Stimulated activated CD4-positive, alpha-beta T cell treated with anti-CD3 and anti-CD28 coated beads, Interleukin-15, amount 100 ng/mL, for 48 hours (primary cell): ENCODE measurements around the gene ZNF423.
A peak's percentile ranks its signal among the peaks of the same experiment; 100 is the strongest.

Experiments used
- DNase-seq, 2 donors: peaks; one replicate each; pipeline ENCODE4 v3.0.0-alpha.2; 2020; ENCODE audit warnings: low read depth in 2 of 2

Gene ZNF423

DNA sequence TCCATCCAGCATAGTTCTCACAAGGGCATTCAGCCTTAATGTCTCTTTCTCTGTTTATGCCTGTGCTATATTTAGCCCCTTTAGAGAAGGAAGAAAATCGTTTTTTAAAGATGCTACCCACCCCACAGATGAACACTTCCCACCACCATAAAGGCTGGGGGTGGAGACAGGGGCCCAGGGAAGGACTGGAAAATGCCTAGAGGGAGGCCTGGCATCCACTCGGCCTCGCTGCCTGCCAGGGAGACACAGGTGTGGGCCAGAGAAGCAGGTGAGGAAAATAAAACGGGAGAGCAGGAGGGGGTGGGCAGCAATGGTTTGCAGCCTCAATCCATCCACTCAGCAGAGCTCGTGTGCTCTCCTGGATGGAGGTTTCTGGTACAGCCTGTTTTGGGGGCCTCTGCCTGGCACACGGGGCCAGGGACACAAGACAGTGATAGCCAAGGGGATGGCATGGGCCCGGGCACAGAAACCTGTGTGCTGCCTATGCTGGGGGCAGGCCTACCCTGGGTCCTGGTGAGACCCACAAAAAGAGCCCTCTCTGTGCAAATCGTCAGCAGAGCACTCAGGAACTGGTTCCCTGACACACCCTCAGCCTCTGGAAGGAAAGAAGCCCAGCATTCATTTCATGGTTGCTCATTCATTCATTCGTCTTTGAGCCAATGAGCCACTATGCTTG is 360.9 kb downstream of the ZNF423 start:
- DNase-seq: no peak

DNA sequence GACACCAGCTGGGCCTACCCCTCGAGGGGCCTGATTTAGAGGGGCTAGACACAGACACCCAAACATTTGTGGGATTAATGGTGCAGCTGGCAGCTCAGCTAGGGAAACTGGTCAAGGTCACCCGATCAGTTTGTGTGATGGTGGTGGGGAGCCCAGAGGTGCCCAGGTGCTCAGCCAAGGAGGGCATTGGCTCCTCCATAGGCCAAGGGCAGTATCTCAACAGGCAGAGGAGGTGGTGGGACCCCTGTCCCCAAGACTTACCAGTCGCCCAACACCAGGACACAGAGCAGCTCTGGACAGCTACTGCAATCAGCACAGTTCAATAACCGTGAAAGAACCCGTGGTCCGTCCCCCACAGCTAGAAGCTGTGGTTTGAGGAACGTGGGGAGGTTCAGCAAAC is 361.4 kb downstream of the ZNF423 start:
- no peak for DNase-seq

DNA sequence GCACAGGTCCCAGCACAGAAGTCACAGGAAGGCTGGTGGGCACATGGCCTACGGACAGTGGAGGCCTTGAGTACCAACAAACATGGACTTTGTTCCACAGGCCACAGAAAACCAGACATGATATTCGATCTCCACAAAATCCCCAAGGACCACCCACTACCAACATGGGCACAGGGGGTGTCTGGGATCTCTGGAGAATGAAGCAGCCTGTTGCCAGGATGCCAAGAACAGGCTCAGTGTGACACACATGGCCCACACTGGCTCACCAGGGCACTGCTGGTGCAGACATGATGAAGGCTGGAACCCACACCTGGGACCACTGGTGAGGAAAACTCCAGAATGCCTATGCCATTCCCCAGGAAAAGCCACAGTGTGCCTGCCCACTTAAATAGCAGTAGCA is 362.1 kb downstream of the ZNF423 start:
- no peak for DNase-seq

GRCh38 chr16:49492896-49493626 is 362.9 kb downstream of the ZNF423 start:
- no peak for DNase-seq

- peak in 1 of 2 donors; percentile 21 for DNase-seq
Observed at GRCh38 chr16:49491771-49492761, 363.8 kb downstream of the ZNF423 start.

DNA sequence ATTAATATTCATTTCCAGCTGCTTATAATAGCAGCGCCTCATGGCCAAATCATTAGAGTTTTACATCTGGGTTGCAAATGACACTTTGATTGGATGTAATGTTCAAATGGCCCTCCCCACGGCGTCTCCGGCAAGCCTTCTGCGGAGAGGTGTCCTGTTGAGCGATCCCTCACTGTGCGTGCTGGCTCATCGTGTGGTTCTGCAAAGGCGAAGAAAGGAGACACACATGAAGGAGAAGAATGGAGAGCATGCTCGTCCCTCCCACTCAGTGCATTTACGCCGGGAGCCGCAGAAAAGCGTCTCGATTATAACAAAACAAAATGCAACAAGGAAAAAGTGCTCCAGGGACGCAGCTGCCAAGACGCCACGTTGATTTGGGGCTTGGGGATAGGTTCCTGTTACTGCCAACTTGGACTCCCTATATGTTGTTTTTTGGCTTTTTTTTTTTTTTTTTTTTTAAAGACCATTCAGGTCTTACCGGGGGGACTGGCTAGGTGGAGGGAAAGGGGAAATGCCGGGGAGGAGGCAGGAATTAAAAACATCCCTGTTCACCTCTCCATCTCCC is 364.7 kb downstream of the ZNF423 start:
- DNase-seq: no peak

DNA sequence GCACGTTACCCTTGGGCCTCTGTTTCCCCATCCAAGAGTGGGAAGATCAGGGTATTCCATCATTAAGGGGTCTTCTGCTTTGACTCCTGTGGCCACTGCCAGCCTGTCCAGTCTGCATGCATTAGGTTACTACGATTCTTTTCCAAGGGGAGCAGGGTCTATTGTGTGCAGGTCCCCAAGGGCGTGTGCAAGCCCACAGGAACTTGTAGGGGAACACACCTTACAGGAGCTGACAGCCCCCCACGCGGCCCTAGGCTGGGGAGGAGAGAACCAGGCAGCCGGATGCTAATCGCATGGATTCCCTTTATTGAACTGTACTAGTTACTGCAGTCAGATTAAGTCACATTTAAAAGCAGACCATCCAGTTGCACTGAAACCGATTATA is 365.6 kb downstream of the ZNF423 start:
- DNase-seq: no peak

DNA sequence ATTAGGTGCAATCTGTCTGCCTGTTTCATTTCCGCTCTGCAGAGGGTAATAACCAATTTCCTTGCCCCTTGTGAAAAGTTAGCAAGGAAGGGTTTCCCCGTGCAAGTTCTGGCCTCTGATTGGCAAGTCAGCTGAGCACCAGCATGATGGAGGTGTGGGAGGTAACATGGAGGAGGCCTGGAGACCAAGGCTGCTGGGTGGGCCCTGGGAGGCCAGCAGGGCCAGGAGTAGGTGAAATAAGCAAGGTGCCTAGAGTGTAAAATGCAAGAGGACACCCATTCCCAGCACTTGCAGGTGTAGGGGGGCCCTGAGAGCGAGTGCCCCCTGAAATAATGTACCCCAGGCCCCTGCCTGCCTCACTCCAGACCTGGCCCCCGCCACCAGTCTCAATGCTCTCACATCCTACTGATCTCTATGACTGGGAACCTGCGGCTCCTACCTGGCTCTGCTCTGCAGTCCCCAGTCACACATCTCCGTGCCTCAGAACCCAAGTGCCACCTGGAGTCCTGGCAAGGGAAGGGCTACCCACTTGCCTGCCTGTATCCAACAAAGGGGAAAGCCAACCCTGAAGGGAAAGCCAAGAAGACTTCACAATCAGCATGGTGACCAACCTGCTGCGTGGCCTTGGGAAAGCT is 366.1 kb downstream of the ZNF423 start:
- no peak for DNase-seq

DNA sequence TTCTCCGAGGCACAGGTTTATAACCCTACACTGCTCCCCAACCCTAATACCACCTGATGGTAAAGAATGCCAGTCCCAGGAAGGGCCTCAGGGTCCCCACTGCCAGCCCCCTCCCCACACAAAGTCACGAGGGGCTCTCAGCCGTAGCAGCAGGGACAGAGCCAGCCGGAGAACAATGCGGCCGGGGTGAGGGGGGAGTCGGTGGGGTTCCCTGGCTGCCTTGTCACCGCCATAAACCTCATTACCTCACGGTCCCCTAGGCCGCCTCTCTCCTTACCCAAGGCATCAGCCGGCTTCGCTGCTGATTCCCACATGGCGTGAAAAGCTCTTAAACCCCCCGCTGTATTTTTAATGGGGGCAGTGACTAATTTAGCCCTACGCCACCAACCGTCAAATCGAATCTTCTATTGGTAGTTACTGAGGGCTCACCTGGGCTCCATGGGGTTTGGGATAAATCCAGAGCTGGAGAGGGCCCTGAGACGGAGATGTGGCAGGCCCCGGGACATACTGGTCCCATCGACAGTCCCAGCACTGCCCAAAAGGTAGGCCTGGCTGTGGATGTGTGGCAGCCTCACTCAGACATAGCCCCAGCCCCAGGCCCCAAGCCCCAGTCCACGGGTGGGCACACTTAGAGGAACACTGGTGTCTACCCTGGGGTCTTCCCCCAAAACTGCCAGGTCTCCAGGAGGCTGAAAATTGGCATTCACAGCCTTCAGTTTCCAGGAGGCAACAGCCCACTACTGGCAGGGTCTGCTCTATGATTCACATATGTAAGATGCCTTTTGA is 367.0 kb downstream of the ZNF423 start:
- DNase-seq: no peak

DNA sequence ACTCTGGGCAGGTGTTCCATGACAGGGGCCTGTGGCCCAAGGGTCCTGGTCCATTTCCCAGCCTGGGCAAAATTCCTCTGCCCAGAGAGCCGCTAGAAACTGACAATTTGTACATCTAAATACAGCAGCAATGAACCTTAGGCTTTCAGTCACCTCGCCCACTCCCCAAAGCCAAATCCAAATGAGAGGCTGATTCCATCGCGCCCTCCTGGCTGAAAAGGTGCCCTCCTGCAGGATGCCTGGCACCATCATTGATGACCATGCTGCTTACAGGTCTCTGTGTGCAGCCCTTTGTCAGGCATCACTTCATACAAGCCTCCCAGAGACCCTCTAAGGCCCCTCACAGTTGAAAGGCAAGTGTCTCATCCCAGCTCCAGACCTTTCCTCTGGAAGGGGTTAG is 367.6 kb downstream of the ZNF423 start:
- DNase-seq: no peak

GRCh38 chr16:49487746-49488145 is 368.2 kb downstream of the ZNF423 start:
- DNase-seq: no peak

GRCh38 chr16:49486400-49486799 is 369.5 kb downstream of the ZNF423 start:
- DNase-seq: no peak

- no peak for DNase-seq
Observed at GRCh38 chr16:49485663-49486062, 370.2 kb downstream of the ZNF423 start.

GRCh38 chr16:49484936-49485335 is 371.0 kb downstream of the ZNF423 start:
- DNase-seq: no peak

DNA sequence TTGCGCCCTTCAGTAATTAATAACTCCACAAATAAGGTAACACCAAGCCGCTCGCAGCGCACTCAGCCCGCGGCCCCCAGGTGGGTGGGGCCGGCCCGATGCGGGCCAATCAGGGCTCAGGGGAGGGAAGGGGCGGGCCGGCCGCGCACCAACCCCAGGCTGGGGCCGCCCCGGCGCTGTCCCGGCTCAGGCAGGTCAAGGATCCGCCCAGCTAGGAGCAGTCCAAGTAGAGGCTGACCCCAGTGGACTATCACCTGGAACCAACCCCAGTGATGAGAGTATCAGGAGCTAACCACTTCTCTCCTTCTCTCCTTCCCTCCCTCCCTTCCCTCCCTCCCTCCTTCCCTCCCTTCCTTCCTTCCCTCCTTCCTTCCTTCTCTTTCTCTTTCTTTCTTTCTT is 371.5 kb downstream of the ZNF423 start:
- DNase-seq: no peak

GRCh38 chr16:49483651-49484450 is 372.1 kb downstream of the ZNF423 start:
- no peak for DNase-seq

- DNase-seq: no peak
Observed at GRCh38 chr16:49483251-49483650, 372.7 kb downstream of the ZNF423 start.

GRCh38 chr16:49482690-49483089 is 373.2 kb downstream of the ZNF423 start:
- no peak for DNase-seq

DNA sequence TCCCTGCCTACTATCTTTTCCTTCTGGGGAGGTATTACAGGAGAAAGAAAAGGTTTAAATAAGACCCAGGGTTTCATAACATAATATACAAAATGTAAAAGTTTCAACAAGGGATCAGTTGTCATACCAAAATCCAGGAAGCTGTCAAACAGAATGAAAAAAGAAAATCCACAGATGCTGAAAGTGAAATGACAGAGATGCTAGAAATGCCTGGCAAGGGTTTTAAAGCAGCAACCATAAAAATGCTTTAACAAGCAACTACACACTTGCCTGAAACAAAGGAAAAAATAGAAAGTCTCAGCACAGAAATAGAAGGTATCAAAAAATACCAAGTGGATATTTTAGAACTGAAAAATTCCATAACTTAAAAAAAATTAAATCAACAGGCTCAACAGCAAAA is 377.3 kb downstream of the ZNF423 start:
- no peak for DNase-seq

- DNase-seq: no peak
Observed at GRCh38 chr16:49478107-49478506, 377.8 kb downstream of the ZNF423 start.
